ENCODE results near the gene KDM4C. TPM values are rescaled to one million over a fixed set of nuclear protein-coding genes. Genes with fewer than 3 reads are reported as not detected.

KDM4C gene
- total RNA-seq, 2 donors from 2014 or later: 11.0 to 11.9 TPM

DNA sequence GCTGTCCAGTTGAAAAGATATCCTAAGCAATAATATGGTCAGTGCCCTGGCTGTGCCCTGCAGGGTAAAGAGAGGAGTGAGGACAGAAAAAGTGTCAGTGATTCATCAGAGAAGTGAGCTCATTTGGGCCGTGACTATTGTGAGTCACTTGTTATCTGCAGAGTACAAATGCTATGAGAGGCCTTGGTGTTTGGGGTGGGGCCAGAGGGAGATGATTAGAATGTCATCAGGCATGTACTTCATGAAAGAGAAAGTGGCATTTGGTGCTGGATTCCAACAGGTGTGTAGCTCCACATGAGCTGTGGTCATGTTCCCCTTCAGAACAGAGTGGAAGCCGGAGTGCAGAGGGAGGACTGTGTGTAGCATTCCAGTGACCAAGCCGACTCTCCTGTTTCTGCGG is 174.1 kb downstream of the KDM4C start:
- peak overlapping the region; percentile 34 to 54 for H3K27ac ChIP-seq
- no peaks in the 10 kb centered on the region for H3K27me3 ChIP-seq
- peak; percentile 66 for DNase-seq (ENCODE audit: low spot score)
- H3K4me1 ChIP-seq: peaks cover 0 to 21% of the 10 kb centered on the region in 2 donors
- H3K9me3 ChIP-seq: no peaks in the 10 kb centered on the region
- TF ChIP-seq, protein P1, sequence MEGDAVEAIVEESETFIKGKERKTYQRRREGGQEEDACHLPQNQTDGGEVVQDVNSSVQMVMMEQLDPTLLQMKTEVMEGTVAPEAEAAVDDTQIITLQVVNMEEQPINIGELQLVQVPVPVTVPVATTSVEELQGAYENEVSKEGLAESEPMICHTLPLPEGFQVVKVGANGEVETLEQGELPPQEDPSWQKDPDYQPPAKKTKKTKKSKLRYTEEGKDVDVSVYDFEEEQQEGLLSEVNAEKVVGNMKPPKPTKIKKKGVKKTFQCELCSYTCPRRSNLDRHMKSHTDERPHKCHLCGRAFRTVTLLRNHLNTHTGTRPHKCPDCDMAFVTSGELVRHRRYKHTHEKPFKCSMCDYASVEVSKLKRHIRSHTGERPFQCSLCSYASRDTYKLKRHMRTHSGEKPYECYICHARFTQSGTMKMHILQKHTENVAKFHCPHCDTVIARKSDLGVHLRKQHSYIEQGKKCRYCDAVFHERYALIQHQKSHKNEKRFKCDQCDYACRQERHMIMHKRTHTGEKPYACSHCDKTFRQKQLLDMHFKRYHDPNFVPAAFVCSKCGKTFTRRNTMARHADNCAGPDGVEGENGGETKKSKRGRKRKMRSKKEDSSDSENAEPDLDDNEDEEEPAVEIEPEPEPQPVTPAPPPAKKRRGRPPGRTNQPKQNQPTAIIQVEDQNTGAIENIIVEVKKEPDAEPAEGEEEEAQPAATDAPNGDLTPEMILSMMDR (IDR thresholded peaks at IDR 0.05): no peak
- no peaks in the 10 kb centered on the region for H3K36me3 ChIP-seq
- no peak overlapping the region for H3K4me3 ChIP-seq

DNA sequence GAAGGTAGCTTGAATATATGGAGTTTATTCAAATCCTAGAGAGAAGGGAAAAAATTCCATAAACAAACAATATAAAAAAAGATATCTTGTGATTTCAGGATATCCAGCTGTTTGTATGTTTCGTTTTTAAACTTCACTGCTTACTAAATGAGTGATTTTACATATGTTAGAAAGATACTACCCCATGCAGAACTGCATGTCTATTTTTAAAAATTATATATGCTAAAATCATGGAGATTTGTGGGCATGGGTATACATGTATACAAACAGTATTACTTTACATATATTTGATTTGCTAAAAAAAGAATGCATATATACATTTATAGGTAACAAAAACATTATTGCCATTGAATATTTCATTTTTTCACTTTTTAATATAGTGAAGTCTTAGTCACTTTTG is 178.3 kb downstream of the KDM4C start:
- no peaks in the 10 kb centered on the region for H3K36me3 ChIP-seq
- TF ChIP-seq, protein P1 (IDR thresholded peaks at IDR 0.05): no peak
- H3K4me3 ChIP-seq: no peak overlapping the region
- H3K27me3 ChIP-seq: no peaks in the 10 kb centered on the region
- no peaks in the 10 kb centered on the region for H3K9me3 ChIP-seq
- H3K4me1 ChIP-seq: peaks cover 0 to 27% of the 10 kb centered on the region in 2 donors
- DNase-seq (ENCODE audit: low spot score): no peak
- H3K27ac ChIP-seq: no peak overlapping the region

DNA sequence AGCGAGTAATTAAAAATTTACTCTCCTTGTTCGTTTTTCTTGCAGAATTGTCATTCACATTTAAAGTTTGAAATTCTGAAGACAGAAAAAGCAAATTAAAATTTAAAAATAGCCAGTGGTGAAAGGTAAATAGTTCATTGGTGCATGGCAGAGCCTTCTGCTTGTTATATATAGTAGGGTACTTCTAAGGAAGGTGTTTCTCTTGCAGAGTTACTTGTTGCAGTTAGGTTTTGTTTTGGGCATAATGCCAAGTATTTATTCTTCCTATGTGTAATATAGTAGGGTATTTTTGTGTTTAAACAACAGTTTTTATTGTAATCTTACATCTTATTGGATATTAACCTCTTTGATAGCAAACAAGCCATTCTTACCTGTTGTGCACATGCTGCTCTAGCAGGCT is 179.4 kb downstream of the KDM4C start:
- DNase-seq (ENCODE audit: low spot score): no peak

DNA sequence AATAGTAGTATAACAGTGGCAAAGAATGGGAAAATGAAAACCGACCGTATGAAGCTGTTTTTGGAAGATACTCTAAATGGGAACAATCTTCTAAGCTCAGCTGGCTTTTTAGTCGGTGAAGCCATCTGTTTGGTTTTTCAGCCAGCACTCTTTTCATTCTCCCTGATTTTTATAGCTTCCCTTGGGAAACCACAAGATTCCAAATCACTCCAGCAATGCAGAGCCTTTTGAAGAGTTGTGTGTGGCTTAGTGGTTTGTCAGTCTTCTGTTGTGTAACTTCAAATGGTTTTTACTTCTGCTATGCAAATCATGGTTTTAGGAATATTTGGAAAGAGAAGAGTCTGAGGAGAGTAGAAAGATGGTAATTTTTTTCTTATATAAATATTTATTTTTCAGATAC is 180.7 kb downstream of the KDM4C start:
- TF ChIP-seq, protein P1 (IDR thresholded peaks at IDR 0.05): no peak
- Histone ChIP-seq H3K4me1 (peaks cover 0 to 6% of the 10 kb centered on the region in 2 donors), H3K36me3 (no peaks in the 10 kb centered on the region), H3K27ac (no peak overlapping the region), H3K9me3 (no peaks in the 10 kb centered on the region), H3K27me3 (no peaks in the 10 kb centered on the region), H3K4me3 (no peak overlapping the region)
- no peak for DNase-seq (ENCODE audit: low spot score)

More for the DNA sequence above, 179.4 kb downstream of the KDM4C start:
- no peaks in the 10 kb centered on the region for H3K36me3 ChIP-seq
- H3K9me3 ChIP-seq: no peaks in the 10 kb centered on the region
- no peak overlapping the region for H3K4me3 ChIP-seq
- H3K27me3 ChIP-seq: no peaks in the 10 kb centered on the region
- H3K27ac ChIP-seq: no peak overlapping the region
- peaks cover 0 to 18% of the 10 kb centered on the region in 2 donors for H3K4me1 ChIP-seq
- TF ChIP-seq, protein P1 (IDR thresholded peaks at IDR 0.05): no peak

DNA sequence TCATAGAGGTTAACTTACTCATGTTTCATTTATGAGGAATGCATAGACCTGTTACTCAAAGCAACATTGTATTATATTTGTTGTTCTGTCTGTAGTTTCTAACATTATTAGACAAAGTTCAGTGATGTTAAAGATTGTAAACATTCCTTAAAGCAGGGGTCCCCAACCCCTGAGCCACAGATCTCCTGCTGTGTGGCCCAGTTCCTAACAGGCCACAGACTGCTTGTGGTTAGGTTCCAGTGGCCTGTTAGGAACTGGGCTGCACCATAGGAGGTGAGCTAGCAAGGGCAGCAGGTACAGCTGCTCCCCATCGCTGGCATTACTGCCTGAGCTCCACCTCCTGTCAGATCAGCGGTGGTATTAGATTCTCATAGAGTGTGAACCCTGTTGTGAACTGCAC is 181.1 kb downstream of the KDM4C start:
- TF ChIP-seq, protein P1 (IDR thresholded peaks at IDR 0.05): no peak
- Histone ChIP-seq H3K4me3 (no peak overlapping the region), H3K36me3 (no peaks in the 10 kb centered on the region), H3K27me3 (no peaks in the 10 kb centered on the region), H3K9me3 (no peaks in the 10 kb centered on the region), H3K27ac (no peak overlapping the region), H3K4me1 (peaks cover 0 to 10% of the 10 kb centered on the region in 2 donors)
- no peak for DNase-seq (ENCODE audit: low spot score)

DNA sequence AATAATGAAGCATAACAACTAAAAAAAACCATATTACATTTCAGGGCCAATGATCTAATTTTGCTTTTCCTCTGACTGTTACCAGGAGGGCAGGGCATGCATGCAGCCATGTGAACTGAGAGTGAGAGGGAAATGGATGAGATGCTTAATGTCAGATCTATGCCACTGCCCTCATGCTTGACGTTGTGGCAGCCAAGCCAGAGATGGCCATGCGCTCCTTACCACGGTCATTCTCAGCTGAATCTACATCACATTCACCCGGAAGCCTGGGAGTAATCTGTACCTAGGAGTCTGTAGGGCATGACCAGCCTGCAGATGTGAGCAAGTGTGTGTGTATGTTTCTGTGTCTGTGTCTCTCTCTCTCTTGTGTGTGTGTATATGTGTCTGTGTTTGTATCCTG is 183.7 kb downstream of the KDM4C start:
- Histone ChIP-seq H3K9me3 (no peaks in the 10 kb centered on the region), H3K27me3 (no peaks in the 10 kb centered on the region), H3K4me3 (no peak overlapping the region), H3K4me1 (peaks cover 0 to 20% of the 10 kb centered on the region in 2 donors), H3K36me3 (no peaks in the 10 kb centered on the region), H3K27ac (no peak overlapping the region)
- TF ChIP-seq, protein P1 (IDR thresholded peaks at IDR 0.05): no peak
- DNase-seq (ENCODE audit: low spot score): no peak
